Ovary (tissue), 3 donors: ENCODE measurements around the gene ASAP2.

Experiments
- CTCF ChIP-seq, 3 donors: fragments of 450-650 bp in 2 of 3; fragments of 200-600 bp in 1 of 3; IDR thresholded peaks; one replicate each; pipeline versions ENCODE4 v1.5.1 to v1.8.0; 2016 to 2022; ENCODE audit warnings: antibody characterized with exemption in 3 of 3, mild to moderate bottlenecking in 1 of 3
- EP300 ChIP-seq: sonication (generic); formaldehyde crosslinking; IDR thresholded peaks from one replicate; pipeline ENCODE4 v1.6.1; 2017; ENCODE audit warnings: antibody characterized with exemption
- POLR2A ChIP-seq: fragments of 450-650 bp; IDR thresholded peaks from one replicate; pipeline ENCODE4 v1.6.1; 2017; ENCODE audit warnings: antibody characterized with exemption, mild to moderate bottlenecking, moderate library complexity
- donor health status: DM: no; HTN: no; CAD: no.

GRCh38 chr2:9315280-9315847 is 108.8 kb downstream of the ASAP2 start:
- TF ChIP-seq CTCF (IDR thresholded peaks at IDR 0.05): no peak
- no peak for TF ChIP-seq POLR2A
- TF ChIP-seq EP300: no peak
